ENCODE measurements around the gene AGAP3.

Gene AGAP3

DNA sequence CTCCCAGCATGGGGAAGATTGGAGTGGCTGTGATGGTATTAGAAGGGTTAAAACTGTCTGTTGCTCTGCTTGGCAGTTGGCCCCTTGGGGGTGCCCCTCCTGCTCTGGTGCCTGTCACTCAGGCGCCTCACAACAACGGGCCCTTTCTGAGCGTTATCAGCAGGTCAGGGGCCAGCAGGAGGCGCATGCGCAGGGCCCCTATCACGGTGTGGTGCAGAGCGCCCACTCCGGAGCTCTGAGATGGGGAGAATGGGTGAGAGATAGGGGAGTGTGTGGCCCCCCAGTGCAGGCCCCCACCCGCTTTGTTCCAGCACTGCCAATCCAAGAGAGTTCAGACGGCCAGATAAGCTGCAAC is 56.4 kb downstream of the AGAP3 start:
- no peak overlapping the region for H3K9ac ChIP-seq (ENCODE audit: low read depth, low read length)
- H3K36me3 ChIP-seq (ENCODE audit: insufficient read depth, low read length) = peaks cover 23% of the 10 kb centered on the region
- no peak for TF ChIP-seq EZH2 (IDR thresholded peaks at IDR 0.05; ENCODE audit: borderline replicate concordance, low read depth, low read length, severe bottlenecking)
- TF ChIP-seq, protein P1, sequence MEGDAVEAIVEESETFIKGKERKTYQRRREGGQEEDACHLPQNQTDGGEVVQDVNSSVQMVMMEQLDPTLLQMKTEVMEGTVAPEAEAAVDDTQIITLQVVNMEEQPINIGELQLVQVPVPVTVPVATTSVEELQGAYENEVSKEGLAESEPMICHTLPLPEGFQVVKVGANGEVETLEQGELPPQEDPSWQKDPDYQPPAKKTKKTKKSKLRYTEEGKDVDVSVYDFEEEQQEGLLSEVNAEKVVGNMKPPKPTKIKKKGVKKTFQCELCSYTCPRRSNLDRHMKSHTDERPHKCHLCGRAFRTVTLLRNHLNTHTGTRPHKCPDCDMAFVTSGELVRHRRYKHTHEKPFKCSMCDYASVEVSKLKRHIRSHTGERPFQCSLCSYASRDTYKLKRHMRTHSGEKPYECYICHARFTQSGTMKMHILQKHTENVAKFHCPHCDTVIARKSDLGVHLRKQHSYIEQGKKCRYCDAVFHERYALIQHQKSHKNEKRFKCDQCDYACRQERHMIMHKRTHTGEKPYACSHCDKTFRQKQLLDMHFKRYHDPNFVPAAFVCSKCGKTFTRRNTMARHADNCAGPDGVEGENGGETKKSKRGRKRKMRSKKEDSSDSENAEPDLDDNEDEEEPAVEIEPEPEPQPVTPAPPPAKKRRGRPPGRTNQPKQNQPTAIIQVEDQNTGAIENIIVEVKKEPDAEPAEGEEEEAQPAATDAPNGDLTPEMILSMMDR (IDR thresholded peaks at IDR 0.05; ENCODE audit: borderline replicate concordance, extremely low read depth, low read length, poor library complexity, severe bottlenecking) = no peak
- H3K27me3 ChIP-seq (ENCODE audit: insufficient read depth, low read length, poor library complexity) = no peaks in the 10 kb centered on the region
- no peak overlapping the region for H3K4me2 ChIP-seq (ENCODE audit: insufficient read depth, low read length)
- DNase-seq (no peak), ATAC-seq (ENCODE audit: insufficient read depth, low read depth) (0 out of 3 replicates have a peak, but pooled peaks have one; percentile 22)
- no peak overlapping the region for H3K4me3 ChIP-seq (ENCODE audit: low read depth in 1 of 2, low read length in 2 of 2)
- no peaks in the 10 kb centered on the region for H3K79me2 ChIP-seq (ENCODE audit: insufficient read depth, low read length)
- H3K27ac ChIP-seq (ENCODE audit: low read length) = no peak overlapping the region
- no peaks in the 10 kb centered on the region for H3K9me3 ChIP-seq (ENCODE audit: insufficient read depth, low read length, severe bottlenecking)
- H3K4me1 ChIP-seq (ENCODE audit: insufficient read depth, low read length) = no peaks in the 10 kb centered on the region
- no peak overlapping the region for H2AFZ ChIP-seq (ENCODE audit: low read depth, low read length)
- H4K20me1 ChIP-seq (ENCODE audit: insufficient read depth, low read length) = peaks cover 4% of the 10 kb centered on the region; the same call in 1 of the 2 replicates

- no peak overlapping the region for H3K4me2 ChIP-seq (ENCODE audit: insufficient read depth, low read length)
Observed at GRCh38 chr7:151143261-151144015, 57.2 kb downstream of the AGAP3 start.

DNA sequence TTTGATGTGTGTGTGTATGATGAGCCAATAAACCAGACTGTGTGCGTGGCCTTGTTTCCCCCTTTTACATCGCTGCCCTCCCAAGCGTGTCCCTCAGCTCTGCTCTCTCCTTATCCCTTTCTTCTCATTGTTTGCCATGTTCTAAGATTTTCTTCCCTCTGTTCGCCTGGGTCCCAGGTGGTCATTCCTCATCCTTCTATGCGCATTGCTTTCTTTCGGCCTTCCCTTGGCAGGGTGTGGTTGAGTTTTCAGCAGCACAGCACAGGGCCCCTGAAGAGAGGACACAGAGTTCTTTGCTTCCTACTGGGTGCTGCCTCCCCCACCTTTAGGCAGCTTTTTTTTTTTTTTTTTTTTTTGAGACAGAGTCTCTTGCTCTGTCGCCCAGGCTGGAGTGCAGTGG is 58.1 kb downstream of the AGAP3 start:
- Histone ChIP-seq H3K36me3 (ENCODE audit: insufficient read depth, low read length) (peaks cover 23% of the 10 kb centered on the region), H3K27me3 (ENCODE audit: insufficient read depth, low read length, poor library complexity) (peaks cover 4% of the 10 kb centered on the region)

More at GRCh38 chr7:151143261-151144015, 57.2 kb downstream of the AGAP3 start:
- no peaks in the 10 kb centered on the region for H3K27me3 ChIP-seq (ENCODE audit: insufficient read depth, low read length, poor library complexity)
- TF ChIP-seq EZH2 (IDR thresholded peaks at IDR 0.05; ENCODE audit: borderline replicate concordance, low read depth, low read length, severe bottlenecking) = no peak
- no peak overlapping the region for H3K27ac ChIP-seq (ENCODE audit: low read length)
- no peaks in the 10 kb centered on the region for H3K79me2 ChIP-seq (ENCODE audit: insufficient read depth, low read length)
- ATAC-seq (ENCODE audit: insufficient read depth, low read depth) (no peak), DNase-seq (no peak)
- no peaks in the 10 kb centered on the region for H3K9me3 ChIP-seq (ENCODE audit: insufficient read depth, low read length, severe bottlenecking)
- H2AFZ ChIP-seq (ENCODE audit: low read depth, low read length) = no peak overlapping the region
- peaks cover 23% of the 10 kb centered on the region for H3K36me3 ChIP-seq (ENCODE audit: insufficient read depth, low read length)
- no peak overlapping the region for H3K4me3 ChIP-seq (ENCODE audit: low read depth in 1 of 2, low read length in 2 of 2)
- H3K4me1 ChIP-seq (ENCODE audit: insufficient read depth, low read length) = no peaks in the 10 kb centered on the region
- no peak overlapping the region for H3K9ac ChIP-seq (ENCODE audit: low read depth, low read length)
- H4K20me1 ChIP-seq (ENCODE audit: insufficient read depth, low read length) = peaks cover 4% of the 10 kb centered on the region; the same call in 1 of the 2 replicates

GRCh38 chr7:151146761-151147160 is 60.5 kb downstream of the AGAP3 start:
- H3K36me3 ChIP-seq (ENCODE audit: insufficient read depth, low read length) = peaks cover 12% of the 10 kb centered on the region
- no peaks in the 10 kb centered on the region for H3K9me3 ChIP-seq (ENCODE audit: insufficient read depth, low read length, severe bottlenecking)
- DNase-seq (no peak), ATAC-seq (ENCODE audit: insufficient read depth, low read depth) (no peak)
- H3K79me2 ChIP-seq (ENCODE audit: insufficient read depth, low read length) = no peaks in the 10 kb centered on the region
- TF ChIP-seq, protein P1 (IDR thresholded peaks at IDR 0.05; ENCODE audit: borderline replicate concordance, extremely low read depth, low read length, poor library complexity, severe bottlenecking) = no peak
- TF ChIP-seq EZH2 (IDR thresholded peaks at IDR 0.05; ENCODE audit: borderline replicate concordance, low read depth, low read length, severe bottlenecking) = no peak
- H3K27me3 ChIP-seq (ENCODE audit: insufficient read depth, low read length, poor library complexity) = peaks cover 24% of the 10 kb centered on the region
- H4K20me1 ChIP-seq (ENCODE audit: insufficient read depth, low read length) = no peaks in the 10 kb centered on the region
- no peak overlapping the region for H3K4me3 ChIP-seq (ENCODE audit: low read depth in 1 of 2, low read length in 2 of 2)
- H3K27ac ChIP-seq (ENCODE audit: low read length) = no peak overlapping the region
- H3K9ac ChIP-seq (ENCODE audit: low read depth, low read length) = no peak overlapping the region
- H2AFZ ChIP-seq (ENCODE audit: low read depth, low read length) = no peak overlapping the region
- H3K4me2 ChIP-seq (ENCODE audit: insufficient read depth, low read length) = no peak overlapping the region
- H3K4me1 ChIP-seq (ENCODE audit: insufficient read depth, low read length) = no peaks in the 10 kb centered on the region

More for the DNA sequence above, 58.1 kb downstream of the AGAP3 start:
- Histone ChIP-seq H3K4me2 (ENCODE audit: insufficient read depth, low read length) (no peak overlapping the region), H3K9ac (ENCODE audit: low read depth, low read length) (no peak overlapping the region), H3K4me3 (ENCODE audit: low read depth in 1 of 2, low read length in 2 of 2) (no peak overlapping the region), H2AFZ (ENCODE audit: low read depth, low read length) (no peak overlapping the region), H3K79me2 (ENCODE audit: insufficient read depth, low read length) (no peaks in the 10 kb centered on the region), H3K4me1 (ENCODE audit: insufficient read depth, low read length) (no peaks in the 10 kb centered on the region), H3K9me3 (ENCODE audit: insufficient read depth, low read length, severe bottlenecking) (no peaks in the 10 kb centered on the region), H4K20me1 (ENCODE audit: insufficient read depth, low read length) (peaks cover 4% of the 10 kb centered on the region; the same call in 1 of the 2 replicates), H3K27ac (ENCODE audit: low read length) (no peak overlapping the region)
- TF ChIP-seq EZH2 (IDR thresholded peaks at IDR 0.05; ENCODE audit: borderline replicate concordance, low read depth, low read length, severe bottlenecking) = no peak
- TF ChIP-seq, protein P1 (IDR thresholded peaks at IDR 0.05; ENCODE audit: borderline replicate concordance, extremely low read depth, low read length, poor library complexity, severe bottlenecking) = no peak
- DNase-seq = no peak
- no peak for ATAC-seq (ENCODE audit: insufficient read depth, low read depth)

Data from DND-41 (cell line).